Endothelial cell of umbilical vein (primary cell): ENCODE data around the gene WDR72. TPM values are rescaled to one million over a fixed set of nuclear protein-coding genes. Genes with fewer than 3 reads are reported as not detected.

ENCODE experiments used
- BruUV-seq: library from RNA; stranded (reverse); fragments of 400-500 nt; replicated peaks from 2 replicates; lab custom pipeline; 2021; lab: Mats Ljungman, UMichigan
- CTCF ChIA-PET: fragments of 300-600, 350-600 bp; sonication (Branson Sonifier 250); formaldehyde crosslinking; loops from one replicate; lab custom pipeline; 2021; ENCODE audit warnings: antibody characterized with exemption, inconsistent platforms; lab: Charles Lee
- POLR2A ChIA-PET: fragments of 300-600, 350-600 bp; sonication (Branson Sonifier 250); formaldehyde crosslinking; loops from one replicate; lab custom pipeline; 2021; ENCODE audit warnings: antibody characterized with exemption, inconsistent platforms; lab: Charles Lee
- DNase-seq: peaks from one replicate; pipeline ENCODE4 v3.0.0-alpha.2; 2011; ENCODE audit warnings: low read depth, low spot score
- FAIRE-seq: peaks from 2 replicates; lab custom pipeline; 2011; peaks lifted over from hg19 to GRCh38; lab: Jason Lieb, UNC
- H2AFZ ChIP-seq: 2 replicates; pipeline ENCODE4 v1.6.0; 2012; ENCODE audit warnings: low read depth, low read length, control low read depth, inconsistent platforms
- H3K27ac ChIP-seq: 2 replicates; pipeline ENCODE4 v1.5.1; 2011; ENCODE audit warnings: low read depth, mild to moderate bottlenecking, control low read depth, low read length, moderate library complexity; ENCODE audit not compliant: insufficient read depth
- H3K27me3 ChIP-seq, 2 experiments: 2 replicates each; pipeline versions ENCODE4 v1.6.0 to v1.6.1; 2011; ENCODE audit warnings: low read length in 2 of 2, mixed read lengths in 1 of 2; ENCODE audit not compliant: control insufficient read depth in 2 of 2, insufficient read depth in 2 of 2
- H3K36me3 ChIP-seq, 2 experiments: 2 replicates in 1 of 2; 3 replicates in 1 of 2; pipeline ENCODE4 v1.5.1; 2011; ENCODE audit warnings: low read length in 2 of 2, mild to moderate bottlenecking in 1 of 2, moderate library complexity in 1 of 2; ENCODE audit not compliant: control insufficient read depth in 2 of 2, insufficient read depth in 2 of 2; ENCODE audit errors: extremely low read depth in 1 of 2
- H3K4me1 ChIP-seq: 3 replicates; pipeline ENCODE4 v1.5.1; 2011; ENCODE audit warnings: mild to moderate bottlenecking, low read length; ENCODE audit not compliant: control insufficient read depth, insufficient read depth; ENCODE audit errors: extremely low read depth
- H3K4me2 ChIP-seq: 2 replicates; pipeline ENCODE4 v1.6.1; 2011; ENCODE audit warnings: low read length, control low read depth, mixed read lengths; ENCODE audit not compliant: insufficient read depth
- H3K4me3 ChIP-seq, 3 experiments: fragments of 200-600 bp in 1 of 3; sonication (generic), shearing (Covaris generic) in 1 of 3; replicated peaks in 1 of 3; 2 replicates each; pipeline ENCODE4 v1.5.1; 2011 to 2016; ENCODE audit warnings: control low read depth in 3 of 3, low read length in 3 of 3, mild to moderate bottlenecking in 2 of 3, inconsistent platforms in 1 of 3, low read depth in 1 of 3, moderate library complexity in 1 of 3; ENCODE audit not compliant: insufficient read depth in 1 of 3
- H3K79me2 ChIP-seq: 2 replicates; pipeline ENCODE4 v1.6.0; 2012; ENCODE audit warnings: low read length, inconsistent platforms; ENCODE audit not compliant: control insufficient read depth, insufficient read depth
- H3K9ac ChIP-seq: replicated peaks from 2 replicates; pipeline ENCODE3; 2011; ENCODE audit warnings: low read length, control low read depth; ENCODE audit not compliant: insufficient read depth; ENCODE audit errors: extremely low read depth
- H3K9me1 ChIP-seq: replicated peaks from 3 replicates; pipeline ENCODE4 v1.6.0; 2011; ENCODE audit warnings: mild to moderate bottlenecking, low read length; ENCODE audit not compliant: control insufficient read depth, insufficient read depth; ENCODE audit errors: extremely low read depth
- H3K9me3 ChIP-seq: replicated peaks from 2 replicates; pipeline ENCODE4 v1.5.1; 2012; ENCODE audit warnings: low read length, inconsistent platforms; ENCODE audit not compliant: control insufficient read depth, insufficient read depth
- H4K20me1 ChIP-seq: replicated peaks from 2 replicates; pipeline ENCODE3; 2011; ENCODE audit warnings: mild to moderate bottlenecking, low read length; ENCODE audit not compliant: control insufficient read depth, insufficient read depth; ENCODE audit errors: extremely low read depth
- EZH2 ChIP-seq: IDR thresholded peaks from 2 replicates; pipeline ENCODE4 v1.6.1; 2012; ENCODE audit warnings: borderline replicate concordance, low read depth, mild to moderate bottlenecking, moderate library complexity, low read length, inconsistent platforms; ENCODE audit not compliant: severe bottlenecking
- FOS ChIP-seq: IDR thresholded peaks from 2 replicates; pipeline ENCODE4 v1.6.1; 2011; ENCODE audit warnings: mild to moderate bottlenecking, low read length, moderate library complexity, borderline replicate concordance; ENCODE audit not compliant: insufficient read depth
- GATA2 ChIP-seq: IDR thresholded peaks from 2 replicates; pipeline ENCODE4 v1.7.0; 2011; ENCODE audit warnings: low read depth, mild to moderate bottlenecking, moderate library complexity, mixed read lengths, low read length; ENCODE audit not compliant: insufficient read length, insufficient read depth
- JUN ChIP-seq: IDR thresholded peaks from 2 replicates; pipeline ENCODE4 v1.6.1; 2011; ENCODE audit warnings: borderline replicate concordance, low read depth; ENCODE audit not compliant: insufficient read length, insufficient read depth
- MYC ChIP-seq: IDR thresholded peaks from one replicate; pipeline ENCODE4 v1.6.1; 2011; ENCODE audit warnings: mild to moderate bottlenecking, low read depth, low read length
- POLR2A ChIP-seq: IDR thresholded peaks from 2 replicates; pipeline ENCODE4 v1.6.1; 2012; ENCODE audit warnings: low read depth, mild to moderate bottlenecking, control low read depth, low read length
- POLR2AphosphoS5 ChIP-seq: IDR thresholded peaks from 2 replicates; pipeline ENCODE4 v1.6.1; 2012; ENCODE audit warnings: low read depth, mild to moderate bottlenecking, control low read depth, low read length, moderate library complexity; ENCODE audit not compliant: insufficient read depth
- dilution Hi-C: fragments of 300-500 bp; cut with MboI; formaldehyde crosslinking; loops from one replicate; pipeline ENCODE4 v1.15.0; 2019; ENCODE audit warnings: low sequenced_read_pairs; ENCODE audit not compliant: extremely low pct_ligation_motif_present
- intact Hi-C: fragments of 100-400 bp; cut with micrococcal nuclease; formaldehyde crosslinking; loops from one replicate; pipeline ENCODE4 v1.10.0; 2022
- polyA plus RNA-seq, 4 experiments: library from polyadenylated mRNA; depleted of rRNA in 3 of 4; stranded (reverse) in 3 of 4; unstranded in 1 of 4; fragments of >200 nt; gene quantifications; 2 replicates each; pipeline versions ENCODE4 v1.2.1 to v1.2.3, GENCODE V29; 2011 to 2012; ENCODE audit warnings: missing spikeins in 1 of 4
- total RNA-seq: library from RNA; stranded (reverse); gene quantifications from 2 replicates; pipeline ENCODE4 v1.2.3, GENCODE V29; 2021
- TF ChIP-seq, protein P1 (sequence below), 2 donors: IDR thresholded peaks; 1 replicate in 1 of 2; 2 replicates in 1 of 2; pipeline ENCODE4 v1.5.1; 2011; ENCODE audit warnings: low read length in 2 of 2, mild to moderate bottlenecking in 2 of 2, moderate library complexity in 2 of 2, control low read depth in 1 of 2, inconsistent platforms in 1 of 2, low read depth in 1 of 2; ENCODE audit not compliant: insufficient read depth in 1 of 2; ENCODE audit errors: extremely low read depth in 1 of 2
- TF ChIP-seq, protein P2 (sequence below): IDR thresholded peaks from 2 replicates; pipeline ENCODE4 v1.6.1; 2011; ENCODE audit not compliant: insufficient read depth, insufficient read length

WDR72 gene
- total and polyA plus RNA-seq, 2 donors (not counting 3 experiments of a cell fraction or from before 2014, with no cell fraction given), result not detected

DNA sequence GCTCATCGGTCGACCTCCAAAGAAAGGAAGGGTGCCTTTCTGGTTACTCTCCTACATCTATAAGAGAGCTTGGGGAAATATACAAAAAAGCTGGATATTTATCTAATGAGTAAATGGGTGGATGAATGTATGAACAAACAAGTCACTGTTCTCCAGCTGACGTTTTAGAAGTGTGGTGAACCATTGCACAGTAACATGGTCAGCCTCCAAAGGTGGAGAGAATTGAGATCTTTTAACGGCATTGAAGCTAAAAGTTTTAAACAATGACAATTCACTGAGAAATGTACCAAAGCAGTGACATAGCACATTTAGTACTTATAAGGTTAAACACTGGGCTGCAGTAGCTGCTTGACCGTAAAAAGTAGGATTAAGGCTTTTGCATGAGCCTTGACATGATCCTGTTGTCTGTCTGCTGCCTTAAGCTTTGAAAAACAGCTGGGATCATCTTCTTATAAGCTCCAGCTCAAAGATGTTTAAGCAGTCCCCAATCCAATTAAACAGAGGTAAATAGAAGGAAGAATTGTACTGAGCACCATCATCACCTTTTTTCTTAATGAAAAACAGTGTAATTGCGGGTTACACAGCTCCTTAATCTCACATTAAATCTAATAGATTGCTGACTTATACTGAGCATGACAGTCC lies 222.9 kb downstream of the WDR72 start:
- Histone ChIP-seq H3K4me2 (no peak overlapping the region), H3K4me1 (no peaks in the 10 kb centered on the region), H3K4me3 (no peak overlapping the region), H3K27ac (no peak overlapping the region), H2AFZ (no peak overlapping the region), H3K9me1 (no peaks in the 10 kb centered on the region), H3K27me3 (no peaks in the 10 kb centered on the region), H3K36me3 (no peaks in the 10 kb centered on the region), H3K9ac (no peak overlapping the region), H4K20me1 (no peaks in the 10 kb centered on the region), H3K79me2 (no peaks in the 10 kb centered on the region), H3K9me3 (no peaks in the 10 kb centered on the region)
- no peak for TF ChIP-seq POLR2AphosphoS5
- TF ChIP-seq POLR2A, result no peak
- TF ChIP-seq FOS, result no peak
- TF ChIP-seq GATA2, result no peak
- TF ChIP-seq, protein P1, sequence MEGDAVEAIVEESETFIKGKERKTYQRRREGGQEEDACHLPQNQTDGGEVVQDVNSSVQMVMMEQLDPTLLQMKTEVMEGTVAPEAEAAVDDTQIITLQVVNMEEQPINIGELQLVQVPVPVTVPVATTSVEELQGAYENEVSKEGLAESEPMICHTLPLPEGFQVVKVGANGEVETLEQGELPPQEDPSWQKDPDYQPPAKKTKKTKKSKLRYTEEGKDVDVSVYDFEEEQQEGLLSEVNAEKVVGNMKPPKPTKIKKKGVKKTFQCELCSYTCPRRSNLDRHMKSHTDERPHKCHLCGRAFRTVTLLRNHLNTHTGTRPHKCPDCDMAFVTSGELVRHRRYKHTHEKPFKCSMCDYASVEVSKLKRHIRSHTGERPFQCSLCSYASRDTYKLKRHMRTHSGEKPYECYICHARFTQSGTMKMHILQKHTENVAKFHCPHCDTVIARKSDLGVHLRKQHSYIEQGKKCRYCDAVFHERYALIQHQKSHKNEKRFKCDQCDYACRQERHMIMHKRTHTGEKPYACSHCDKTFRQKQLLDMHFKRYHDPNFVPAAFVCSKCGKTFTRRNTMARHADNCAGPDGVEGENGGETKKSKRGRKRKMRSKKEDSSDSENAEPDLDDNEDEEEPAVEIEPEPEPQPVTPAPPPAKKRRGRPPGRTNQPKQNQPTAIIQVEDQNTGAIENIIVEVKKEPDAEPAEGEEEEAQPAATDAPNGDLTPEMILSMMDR (IDR thresholded peaks at IDR 0.05; ENCODE audit: extremely low read depth in 1 of 2, insufficient read depth in 1 of 2, low read depth in 1 of 2, low read length in 2 of 2), result no peak
- TF ChIP-seq JUN, result no peak
- TF ChIP-seq MYC, result no peak
- no peak for TF ChIP-seq EZH2
- TF ChIP-seq, protein P2, sequence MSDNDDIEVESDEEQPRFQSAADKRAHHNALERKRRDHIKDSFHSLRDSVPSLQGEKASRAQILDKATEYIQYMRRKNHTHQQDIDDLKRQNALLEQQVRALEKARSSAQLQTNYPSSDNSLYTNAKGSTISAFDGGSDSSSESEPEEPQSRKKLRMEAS, result no peak
- dilution Hi-C loops, result no loop called here
- DNase-seq, result no peak
- intact Hi-C loops, result no loop called here
- no peak for FAIRE-seq
- ChIA-PET CTCF (interaction anchor here (1.3 to 1.5 kb wide), 2 partner anchors 11 to 14 kb away, joined by 3 read pairs; no protein-coding TSS in a partner anchor), POLR2A (no interaction called here)
- BruUV-seq, result no TSS peak
